Body of pancreas (tissue), 4 donors: ENCODE data around the gene CAP1. TPM values are rescaled to one million over a fixed set of nuclear protein-coding genes. Genes with fewer than 3 reads are reported as not detected.

Experiments used
- ATAC-seq: fragments of 150-250 bp; one replicate; pipeline ENCODE4 v1.9.1; 2016
- DNase-seq, 4 donors: peaks; one replicate each; pipeline ENCODE4 v3.0.0-alpha.2; 2019
- H3K27ac ChIP-seq, 4 donors: fragments of 200-600 bp; sonication (generic); 1 replicate in 3 of 4; 2 replicates in 1 of 4; pipeline versions ENCODE4 v1.5.1 to v1.6.1; 2016 to 2019; ENCODE audit warnings: mild to moderate bottlenecking in 1 of 4, mixed read lengths in 1 of 4, moderate library complexity in 1 of 4
- H3K27me3 ChIP-seq, 2 donors: fragments of 200-600 bp; sonication (generic); one replicate each; pipeline ENCODE4 v1.6.0; 2016; ENCODE audit warnings: mild to moderate bottlenecking in 1 of 2
- H3K36me3 ChIP-seq, 2 donors: fragments of 200-600 bp; sonication (generic); replicated peaks in 1 of 2; 2 replicates each; pipeline ENCODE4 v1.5.1; 2016; ENCODE audit warnings: low read depth in 2 of 2; ENCODE audit not compliant: insufficient read depth in 1 of 2
- H3K4me1 ChIP-seq: fragments of 200-600 bp; sonication (generic); one replicate; pipeline ENCODE4 v1.6.0; 2016
- H3K4me3 ChIP-seq, 2 donors: fragments of 200-600 bp; sonication (generic); 1 replicate in 1 of 2; 2 replicates in 1 of 2; pipeline ENCODE4 v1.5.1; 2016 to 2019
- H3K9me3 ChIP-seq, 3 donors: fragments of 200-600 bp; sonication (generic); 1 replicate in 2 of 3; 2 replicates in 1 of 3; pipeline ENCODE4 v1.5.1; 2016
- POLR2A ChIP-seq, 3 donors: fragments of 450-650 bp; IDR thresholded peaks; one replicate each; pipeline ENCODE4 v1.6.1; 2016; ENCODE audit warnings: antibody characterized with exemption in 3 of 3, mild to moderate bottlenecking in 2 of 3
- WGBS, 2 donors: methylation state at CpG; one replicate each; pipeline ENCODE4 v1.1.5; 2017; 5-methylcytosine and 5-hydroxymethylcytosine counted together
- intact Hi-C: fragments of 100-400 bp; cut with DNase I; formaldehyde crosslinking; loops from one replicate; pipeline ENCODE4 v1.15.1; 2023
- total RNA-seq, 2 donors: library from RNA; depleted of rRNA; stranded (reverse); fragments of >200 nt; gene quantifications; one replicate each; pipeline ENCODE4 v1.1.0, GENCODE V29; 2016
- TF ChIP-seq, protein P1 (sequence below), 7 experiments: fragments of 450-650 bp in 4 of 7; fragments of 200-600 bp in 3 of 7; sonication (generic) in 3 of 7; IDR thresholded peaks; one replicate each; pipeline ENCODE4 v1.5.1; 2016 to 2019; ENCODE audit warnings: antibody characterized with exemption in 7 of 7

CAP1 gene
- total RNA-seq, 2 donors from 2014 or later, result 60.7 to 66.3 TPM

GRCh38 chr1:40095806-40096205, 55.3 kb downstream of the CAP1 start:
- Histone ChIP-seq H3K4me3 (no peak overlapping the region), H3K36me3 (peaks cover 0 to 5% of the 10 kb centered on the region in 2 donors), H3K4me1 (peaks cover 15% of the 10 kb centered on the region), H3K27ac (no peak overlapping the region), H3K9me3 (no peaks in the 10 kb centered on the region), H3K27me3 (no peaks in the 10 kb centered on the region)
- TF ChIP-seq, protein P1, sequence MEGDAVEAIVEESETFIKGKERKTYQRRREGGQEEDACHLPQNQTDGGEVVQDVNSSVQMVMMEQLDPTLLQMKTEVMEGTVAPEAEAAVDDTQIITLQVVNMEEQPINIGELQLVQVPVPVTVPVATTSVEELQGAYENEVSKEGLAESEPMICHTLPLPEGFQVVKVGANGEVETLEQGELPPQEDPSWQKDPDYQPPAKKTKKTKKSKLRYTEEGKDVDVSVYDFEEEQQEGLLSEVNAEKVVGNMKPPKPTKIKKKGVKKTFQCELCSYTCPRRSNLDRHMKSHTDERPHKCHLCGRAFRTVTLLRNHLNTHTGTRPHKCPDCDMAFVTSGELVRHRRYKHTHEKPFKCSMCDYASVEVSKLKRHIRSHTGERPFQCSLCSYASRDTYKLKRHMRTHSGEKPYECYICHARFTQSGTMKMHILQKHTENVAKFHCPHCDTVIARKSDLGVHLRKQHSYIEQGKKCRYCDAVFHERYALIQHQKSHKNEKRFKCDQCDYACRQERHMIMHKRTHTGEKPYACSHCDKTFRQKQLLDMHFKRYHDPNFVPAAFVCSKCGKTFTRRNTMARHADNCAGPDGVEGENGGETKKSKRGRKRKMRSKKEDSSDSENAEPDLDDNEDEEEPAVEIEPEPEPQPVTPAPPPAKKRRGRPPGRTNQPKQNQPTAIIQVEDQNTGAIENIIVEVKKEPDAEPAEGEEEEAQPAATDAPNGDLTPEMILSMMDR (IDR thresholded peaks at IDR 0.05), result no peak
- no peak for TF ChIP-seq POLR2A (IDR thresholded peaks at IDR 0.05)
- DNase-seq (no peak), ATAC-seq (no peak)
- intact Hi-C loops, result no loop called here
- WGBS, 2 donors, result 94 to 97% methylated on average over 3 of the region's 3 CpGs

GRCh38 chr1:40096646-40096976, 56.1 kb downstream of the CAP1 start:
- Histone ChIP-seq H3K36me3 (no peaks in the 10 kb centered on the region), H3K4me1 (peaks cover 15% of the 10 kb centered on the region), H3K4me3 (peak overlapping the region; percentile 27 to 40), H3K27me3 (no peaks in the 10 kb centered on the region), H3K9me3 (no peaks in the 10 kb centered on the region), H3K27ac (peak overlapping the region in 3 of 4 donors; percentile 48 to 51 (median 51))
- ATAC-seq, result peak; percentile 7
- no peak for DNase-seq
- intact Hi-C loops, result no loop called here
- WGBS, 2 donors, result 5 to 6% methylated on average over 9 of the region's 9 CpGs
- TF ChIP-seq, protein P1 (IDR thresholded peaks at IDR 0.05), result no peak
- no peak for TF ChIP-seq POLR2A (IDR thresholded peaks at IDR 0.05)

DNA sequence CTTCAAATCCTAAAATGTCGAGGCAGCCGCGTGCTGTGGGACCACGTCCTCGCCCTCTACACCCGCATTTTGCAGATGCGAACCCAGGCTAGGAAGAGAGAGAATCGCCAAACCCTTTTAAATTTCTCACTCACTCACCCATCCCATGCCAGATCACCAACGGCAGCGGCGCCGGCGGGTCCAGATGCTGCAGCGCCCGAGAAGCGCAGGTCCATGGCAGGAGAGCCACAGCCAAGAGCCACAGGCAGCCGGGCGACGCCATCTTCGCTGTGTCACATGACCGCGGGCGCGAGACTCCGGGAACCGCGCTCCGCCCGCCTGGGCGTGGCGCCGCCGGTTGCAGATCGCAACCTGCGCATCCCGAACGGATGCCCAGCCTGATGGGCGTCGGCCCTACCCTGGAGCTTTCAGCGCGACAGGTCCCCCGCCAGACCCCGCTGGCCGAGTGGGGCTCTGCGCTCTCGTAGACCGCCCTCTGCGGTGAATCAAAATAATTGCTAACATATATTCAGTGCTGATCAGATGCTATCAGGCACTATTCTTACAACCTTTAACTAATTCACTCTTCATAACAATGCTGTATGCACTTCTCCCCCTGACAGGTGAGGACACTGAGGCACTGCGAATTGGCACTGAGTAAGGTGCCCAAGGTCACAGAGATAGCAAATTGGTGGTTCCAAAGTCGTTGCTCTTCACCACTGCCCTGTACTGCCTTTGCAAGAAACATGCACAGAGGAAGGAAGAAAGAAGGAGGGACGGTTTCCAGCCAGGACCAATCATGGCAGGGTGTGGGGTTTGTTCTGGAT, 56.7 kb downstream of the CAP1 start, which contains the start of gene PPT1:
Gene PPT1 (minus strand): TSS at position 276 of the 806 bp plus-strand sequence. CDS start 14 bp downstream, at position 262.
- peak within 1 kb of the TSS in 3 of 4 donors; percentile 48 to 51 (median 51) for H3K27ac ChIP-seq

DNA sequence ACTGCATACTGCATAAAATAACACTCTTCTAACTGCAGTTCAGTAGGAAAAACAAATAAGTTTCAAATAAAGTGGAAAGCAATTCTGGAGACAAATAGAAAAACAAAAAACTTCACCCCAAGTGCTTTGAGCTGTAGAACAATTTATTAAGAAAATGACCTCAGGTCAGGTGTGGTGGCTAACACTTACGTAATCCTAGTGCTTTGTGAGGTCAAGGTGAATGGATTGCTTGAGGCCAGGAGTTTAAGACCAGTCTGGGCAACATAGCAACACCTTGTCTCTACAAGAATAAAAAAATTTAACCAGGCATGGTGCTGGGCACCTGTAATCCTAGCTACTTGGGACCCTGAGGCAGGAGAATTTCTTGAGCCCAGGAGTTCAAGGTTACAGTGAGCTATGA, 61.5 kb downstream of the CAP1 start:
- ATAC-seq, result no peak
- Histone ChIP-seq H3K4me3 (no peak overlapping the region), H3K9me3 (peaks cover 0 to 5% (median 0%) of the 10 kb centered on the region in 3 donors), H3K27ac (no peak overlapping the region), H3K4me1 (peaks cover 6% of the 10 kb centered on the region), H3K36me3 (no peaks in the 10 kb centered on the region), H3K27me3 (no peaks in the 10 kb centered on the region)
- intact Hi-C loops, result no loop called here
- WGBS, 2 donors, result 63 to 88% methylated on average over 1 of the region's 1 CpG
- DNase-seq, result no peak
- TF ChIP-seq POLR2A (IDR thresholded peaks at IDR 0.05), result no peak
- TF ChIP-seq, protein P1 (IDR thresholded peaks at IDR 0.05), result no peak

More for the DNA sequence above, 56.7 kb downstream of the CAP1 start, which contains the start of gene PPT1:
- Histone ChIP-seq H3K9me3 (no peaks in the 10 kb centered on the region), H3K27me3 (no peaks in the 10 kb centered on the region), H3K4me3 (peak within 1 kb of the TSS; percentile 27 to 40), H3K36me3 (no peaks in the 10 kb centered on the region), H3K4me1 (peaks cover 15% of the 10 kb centered on the region)
- ATAC-seq (peak; percentile 94), DNase-seq (peak; percentile 67 to 84 (median 70))
- intact Hi-C loops, result no loop called here
- WGBS, 2 donors, result 1% methylated on average over 32 to 50 of the region's 51 CpGs
- TF ChIP-seq POLR2A (IDR thresholded peaks at IDR 0.05), result peak in 2 of 3 donors; percentile 55 to 66
- TF ChIP-seq, protein P1 (IDR thresholded peaks at IDR 0.05), result peak in 4 of 7 experiments; percentile 4 to 34 (median 12)
